ENCODE results near the gene LRP6. TPM values are rescaled to one million over a fixed set of nuclear protein-coding genes. Genes with fewer than 3 reads are reported as not detected.
A peak's percentile ranks its signal among the peaks of the same experiment; 100 is the strongest.

The LRP6 gene
- 46.5 and 49.7 TPM in 2 replicates for total RNA-seq (2013; cell fraction: nucleolus; rRNA removed)
- total RNA-seq (2014; rRNA removed): 10.9 and 14.9 TPM in 2 replicates
- 6.8 and 7.1 TPM in 2 replicates for total RNA-seq (2014; rRNA removed; fragmentation: Illumina TruSeq; extraction: Trizol)
- total RNA-seq (2021): 9.0 and 9.4 TPM in 2 replicates
- 1.2 TPM for polyA plus RNA-seq (2011; ENCODE audit: low read depth)
- polyA plus RNA-seq (2011; rRNA removed): 1.5 and 1.6 TPM in 2 replicates
- 1.9 and 3.3 TPM in 2 replicates for polyA plus RNA-seq (2011; cell fraction: cytosol; rRNA removed)
- polyA plus RNA-seq (2011; cell fraction: nucleus; rRNA removed): 2.5 and 3.0 TPM in 2 replicates
- polyA plus RNA-seq (2012): 2.1 and 2.4 TPM in 2 replicates
- 6.1 TPM in 2 replicates for polyA plus RNA-seq (2014; fragmentation: Illumina TruSeq; extraction: Trizol)
- 1 to 10 TPM; 1.5 to 8.4 TPM for polyA plus RNA-seq (2014; fragmentation: Nextera tagmentation; extraction: Ambion mirVana)
- polyA plus RNA-seq (2014; rRNA removed): 5.5 and 5.7 TPM in 2 replicates
- polyA plus RNA-seq (2016; fragmentation: Nextera tagmentation; extraction: Ambion mirVana): 1 to 10 TPM; 6.0 to 6.1 TPM
- polyA minus RNA-seq (2011; rRNA and poly(A)+ RNA removed): 8.2 and 9.1 TPM in 2 replicates
- 1.2 and 1.9 TPM in 2 replicates for polyA minus RNA-seq (2011; cell fraction: cytosol; rRNA and poly(A)+ RNA removed)
- polyA minus RNA-seq (2011; cell fraction: nucleus; rRNA and poly(A)+ RNA removed): 3.4 and 3.9 TPM in 2 replicates
- Bru-seq, nascent RNA: percentile 56 among the genes with signal in this experiment
- BruChase-seq, experiment 1, labeled RNA remaining after a 6-hour chase: percentile 56 among the genes with signal in this experiment
- percentile 60 among the genes with signal in this experiment for BruChase-seq, experiment 2, labeled RNA remaining after a 2-hour chase
- long read RNA-seq, experiment 1: 0 reads
- long read RNA-seq, experiment 2, partial matches to known transcripts: 1 of 1 reads
- long read RNA-seq, experiment 2, other reads (novel, unspliced or antisense): 0 of 1 reads

- Histone ChIP-seq H3K9me3 (replicated peaks; ENCODE audit: control insufficient read depth, insufficient read depth, low read length) (no peaks in the 10 kb centered on the region), H3K4me2 (ENCODE audit: control insufficient read depth, insufficient read depth) (peak within 1 kb of the TSS; percentile 93), H3K36me3 (ENCODE audit: control insufficient read depth in 2 of 2, insufficient read depth in 2 of 2, low read length in 1 of 2) (no peaks in the 10 kb centered on the region), H4K20me1 (ENCODE audit: control insufficient read depth, insufficient read depth) (no peaks in the 10 kb centered on the region), H2AFZ (ENCODE audit: control insufficient read depth, low read depth, low read length) (peak within 1 kb of the TSS; percentile 76), H3K79me2 (ENCODE audit: control insufficient read depth, insufficient read depth, low read length) (peaks cover 10% of the 10 kb centered on the region), H3K9ac (ENCODE audit: control insufficient read depth, insufficient read depth, low read length) (peak within 1 kb of the TSS; percentile 57), H3K27ac (ENCODE audit: control insufficient read depth, insufficient read depth) (peak within 1 kb of the TSS; percentile 80), H3K4me3 (peak within 1 kb of the TSS; percentile 92), H3K27me3 (replicated peaks in 1 of 2; ENCODE audit: control insufficient read depth in 2 of 2, insufficient read depth in 2 of 2, low read length in 1 of 2) (no peaks in the 10 kb centered on the region), H3K4me1 (ENCODE audit: control insufficient read depth, insufficient read depth, low read length) (no peaks in the 10 kb centered on the region)
- ChIA-PET RAD21 (ENCODE audit: unreplicated experiment) (interaction anchor here (0.6 to 1.5 kb wide), 3 partner anchors 9 to 190 kb away, joined by 3 read pairs; no protein-coding TSS in a partner anchor), CTCF (interaction anchor here (0.9 to 3.3 kb wide), 2 partner anchors 9 to 61 kb away, joined by 3 to 15 read pairs; no protein-coding TSS in a partner anchor), POLR2A (interaction anchor here (0.5 kb wide), 1 partner anchor 90 kb away, joined by 3 read pairs; no protein-coding TSS in a partner anchor), SMC1A (ENCODE audit: uncharacterized antibody, unreplicated experiment) (interaction anchor here (0.6 to 1.8 kb wide), 5 partner anchors 12 to 645 kb away, joined by 3 to 5 read pairs (median 3); no protein-coding TSS in a partner anchor)
- FAIRE-seq (no peak), DNase-seq (ENCODE audit: low read depth, low spot score) (peak; percentile 40), ATAC-seq (peak; percentile 92)
- BruUV-seq (replicated peaks): no TSS peak
- intact Hi-C loops (cut with micrococcal nuclease; ENCODE audit: unreplicated experiment) (loop anchor here (5.0 kb wide), 2 partner anchors 55 to 95 kb away; no protein-coding TSS in a partner anchor), in situ Hi-C loops (cut with MboI) (no loop called here)
- 2% methylated on average over 74 of the region's 92 CpGs for WGBS (ENCODE audit: insufficient coverage, insufficient replicate concordance, low lambda C conversion rate, missing lambda C conversion rate)
- TF ChIP-seq ZNF384 (IDR thresholded peaks at IDR 0.05; ENCODE audit: borderline replicate concordance, low read depth, low read length) (no peak), CBX3 (IDR thresholded peaks at IDR 0.05; ENCODE audit: borderline replicate concordance, low read depth) (no peak), SMC3 (IDR thresholded peaks at IDR 0.05; ENCODE audit: borderline replicate concordance, low read length) (no peak), RAD51 (IDR thresholded peaks at IDR 0.05) (no peak), CBX5 (IDR thresholded peaks at IDR 0.05; ENCODE audit: low read depth) (peak; percentile 11; the same call in 1 of the 2 replicates), NR2F1 (conservative IDR thresholded peaks at IDR 0.05) (peak; percentile 92), NRF1 (conservative IDR thresholded peaks at IDR 0.05; ENCODE audit: low read depth, low read length) (0 out of 2 replicates have a peak, but pooled peaks have one; percentile 27), SPI1 (IDR thresholded peaks at IDR 0.05; ENCODE audit: borderline replicate concordance, insufficient read depth, low read depth, low read length) (no peak), JUND (IDR thresholded peaks at IDR 0.05; ENCODE audit: low read depth, low read length) (no peak), SIX5 (IDR thresholded peaks at IDR 0.05; ENCODE audit: low read depth, low read length, severe bottlenecking) (no peak)
- TF ChIP-seq, protein P1, sequence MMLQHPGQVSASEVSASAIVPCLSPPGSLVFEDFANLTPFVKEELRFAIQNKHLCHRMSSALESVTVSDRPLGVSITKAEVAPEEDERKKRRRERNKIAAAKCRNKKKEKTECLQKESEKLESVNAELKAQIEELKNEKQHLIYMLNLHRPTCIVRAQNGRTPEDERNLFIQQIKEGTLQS (IDR thresholded peaks at IDR 0.05; ENCODE audit: borderline replicate concordance, extremely low read depth, low read depth, low read length): no peak
- TF ChIP-seq, protein P2, sequence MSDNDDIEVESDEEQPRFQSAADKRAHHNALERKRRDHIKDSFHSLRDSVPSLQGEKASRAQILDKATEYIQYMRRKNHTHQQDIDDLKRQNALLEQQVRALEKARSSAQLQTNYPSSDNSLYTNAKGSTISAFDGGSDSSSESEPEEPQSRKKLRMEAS (IDR thresholded peaks at IDR 0.05; ENCODE audit: low read depth, low read length): no peak; the same call in none of the 2 replicates
- TF ChIP-seq, protein P3, sequence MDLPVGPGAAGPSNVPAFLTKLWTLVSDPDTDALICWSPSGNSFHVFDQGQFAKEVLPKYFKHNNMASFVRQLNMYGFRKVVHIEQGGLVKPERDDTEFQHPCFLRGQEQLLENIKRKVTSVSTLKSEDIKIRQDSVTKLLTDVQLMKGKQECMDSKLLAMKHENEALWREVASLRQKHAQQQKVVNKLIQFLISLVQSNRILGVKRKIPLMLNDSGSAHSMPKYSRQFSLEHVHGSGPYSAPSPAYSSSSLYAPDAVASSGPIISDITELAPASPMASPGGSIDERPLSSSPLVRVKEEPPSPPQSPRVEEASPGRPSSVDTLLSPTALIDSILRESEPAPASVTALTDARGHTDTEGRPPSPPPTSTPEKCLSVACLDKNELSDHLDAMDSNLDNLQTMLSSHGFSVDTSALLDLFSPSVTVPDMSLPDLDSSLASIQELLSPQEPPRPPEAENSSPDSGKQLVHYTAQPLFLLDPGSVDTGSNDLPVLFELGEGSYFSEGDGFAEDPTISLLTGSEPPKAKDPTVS (IDR thresholded peaks at IDR 0.05; ENCODE audit: low read depth, low read length): peak; percentile 23; the same call in 1 of the 2 replicates
- TF ChIP-seq, protein P4, sequence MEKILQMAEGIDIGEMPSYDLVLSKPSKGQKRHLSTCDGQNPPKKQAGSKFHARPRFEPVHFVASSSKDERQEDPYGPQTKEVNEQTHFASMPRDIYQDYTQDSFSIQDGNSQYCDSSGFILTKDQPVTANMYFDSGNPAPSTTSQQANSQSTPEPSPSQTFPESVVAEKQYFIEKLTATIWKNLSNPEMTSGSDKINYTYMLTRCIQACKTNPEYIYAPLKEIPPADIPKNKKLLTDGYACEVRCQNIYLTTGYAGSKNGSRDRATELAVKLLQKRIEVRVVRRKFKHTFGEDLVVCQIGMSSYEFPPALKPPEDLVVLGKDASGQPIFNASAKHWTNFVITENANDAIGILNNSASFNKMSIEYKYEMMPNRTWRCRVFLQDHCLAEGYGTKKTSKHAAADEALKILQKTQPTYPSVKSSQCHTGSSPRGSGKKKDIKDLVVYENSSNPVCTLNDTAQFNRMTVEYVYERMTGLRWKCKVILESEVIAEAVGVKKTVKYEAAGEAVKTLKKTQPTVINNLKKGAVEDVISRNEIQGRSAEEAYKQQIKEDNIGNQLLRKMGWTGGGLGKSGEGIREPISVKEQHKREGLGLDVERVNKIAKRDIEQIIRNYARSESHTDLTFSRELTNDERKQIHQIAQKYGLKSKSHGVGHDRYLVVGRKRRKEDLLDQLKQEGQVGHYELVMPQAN (conservative IDR thresholded peaks at IDR 0.05): peak; percentile 73
Observed at GRCh38 chr12:12266873-12267741, at the start of gene LRP6. Gene LRP6, minus strand, starts transcription at chr12:12267044. Its CDS starts 309 bp downstream, at chr12:12266735.

Data from GM12878 (cell line).